CD4-positive, alpha-beta T cell treated with Interleukin-4 for 1 hour (primary cell): ENCODE data around the gene AGBL2.
"Not testable (repeated sequence)": the region's sequence is repeated elsewhere in the genome, so short reads cannot be mapped to it uniquely, and the experiment has no call there.

ENCODE experiments used
- DNase-seq, 2 donors: peaks; one replicate each; pipeline ENCODE4 v3.0.0-alpha.2; 2020 to 2022

Gene AGBL2, protein sequence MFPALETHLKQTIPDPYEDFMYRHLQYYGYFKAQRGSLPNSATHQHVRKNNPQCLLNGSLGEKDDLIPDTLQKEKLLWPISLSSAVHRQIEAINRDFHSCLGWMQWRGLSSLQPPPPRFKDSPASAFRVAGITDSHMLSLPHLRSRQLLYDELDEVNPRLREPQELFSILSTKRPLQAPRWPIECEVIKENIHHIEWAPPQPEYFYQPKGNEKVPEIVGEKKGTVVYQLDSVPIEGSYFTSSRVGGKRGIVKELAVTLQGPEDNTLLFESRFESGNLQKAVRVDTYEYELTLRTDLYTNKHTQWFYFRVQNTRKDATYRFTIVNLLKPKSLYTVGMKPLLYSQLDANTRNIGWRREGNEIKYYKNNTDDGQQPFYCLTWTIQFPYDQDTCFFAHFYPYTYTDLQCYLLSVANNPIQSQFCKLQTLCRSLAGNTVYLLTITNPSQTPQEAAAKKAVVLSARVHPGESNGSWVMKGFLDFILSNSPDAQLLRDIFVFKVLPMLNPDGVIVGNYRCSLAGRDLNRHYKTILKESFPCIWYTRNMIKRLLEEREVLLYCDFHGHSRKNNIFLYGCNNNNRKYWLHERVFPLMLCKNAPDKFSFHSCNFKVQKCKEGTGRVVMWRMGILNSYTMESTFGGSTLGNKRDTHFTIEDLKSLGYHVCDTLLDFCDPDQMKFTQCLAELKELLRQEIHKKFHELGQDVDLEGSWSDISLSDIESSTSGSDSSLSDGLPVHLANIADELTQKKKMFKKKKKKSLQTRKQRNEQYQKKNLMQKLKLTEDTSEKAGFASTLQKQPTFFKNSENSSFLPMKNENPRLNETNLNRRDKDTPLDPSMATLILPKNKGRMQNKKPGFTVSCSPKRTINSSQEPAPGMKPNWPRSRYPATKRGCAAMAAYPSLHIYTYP

DNA sequence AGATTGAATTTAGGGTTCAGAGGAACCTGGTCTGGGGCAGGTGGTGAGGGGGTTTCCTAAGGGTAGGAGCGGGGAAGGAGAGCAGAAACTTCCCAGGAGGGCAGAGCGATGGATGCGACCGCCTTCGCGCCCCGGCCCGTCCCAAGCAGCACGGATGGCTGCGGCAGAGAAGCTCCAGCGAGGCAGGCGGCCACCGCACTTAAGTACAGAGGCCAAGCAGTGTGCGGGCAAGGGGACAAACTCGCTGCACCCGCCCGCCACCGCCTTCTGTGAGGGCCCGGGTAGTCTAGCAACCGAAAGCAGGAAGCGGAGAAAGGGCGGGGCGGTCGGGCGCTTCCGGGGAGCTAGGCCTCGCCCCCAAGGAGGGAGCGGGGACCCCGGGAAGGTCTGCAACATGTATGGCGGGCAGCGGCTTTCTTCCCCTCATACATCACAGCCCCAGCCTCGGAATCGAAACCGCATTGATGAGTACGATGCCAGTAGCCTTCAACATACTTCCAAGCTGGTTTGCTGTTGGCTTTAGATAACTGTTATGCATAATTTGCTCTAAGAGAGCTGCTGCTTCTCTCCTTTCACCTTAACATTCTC lies at the start of gene AGBL2:
Gene AGBL2, minus strand, starts transcription at position 288 of the 588 bp plus-strand sequence. CDS start 719 bp downstream, outside the sequence.
- DNase-seq: peak; percentile 83 to 84

DNA sequence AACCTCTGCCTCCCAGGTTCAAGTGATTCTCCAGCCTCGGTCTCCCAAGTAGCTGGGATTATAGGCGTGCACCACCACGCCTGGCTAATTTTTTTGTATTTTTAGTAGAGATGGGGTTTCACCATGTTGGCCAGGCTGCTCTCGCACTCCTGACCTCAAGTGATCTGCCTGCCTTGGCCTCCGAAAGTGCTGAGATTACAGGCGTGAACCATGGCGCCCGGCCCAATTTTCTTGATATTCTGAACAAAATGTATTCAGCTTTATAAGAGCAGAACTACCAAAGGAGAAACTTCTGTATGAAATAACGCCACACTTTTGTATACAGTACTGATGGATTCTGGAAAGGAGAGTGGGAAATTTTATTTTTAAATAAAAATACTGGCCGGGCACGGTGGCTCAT lies 44.1 kb upstream of the AGBL2 start:
- not testable (repeated sequence) for DNase-seq

DNA sequence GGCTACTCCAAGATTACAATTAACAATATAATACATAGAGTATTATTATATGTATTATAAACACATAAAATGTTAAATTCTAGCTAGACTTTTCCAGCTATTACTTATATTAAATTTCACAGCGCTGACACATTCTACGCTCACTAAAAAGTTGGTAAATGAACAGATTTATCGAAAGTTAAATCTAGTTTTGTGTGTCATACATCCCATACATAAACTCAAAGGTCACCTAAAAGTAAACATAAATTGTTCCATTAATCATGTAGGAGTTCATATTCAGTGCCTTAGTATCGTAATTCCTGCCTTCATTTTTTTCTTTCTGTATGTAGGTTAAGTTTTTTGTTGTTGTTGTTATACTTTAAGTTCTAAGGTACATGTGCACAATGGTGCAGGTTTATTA lies 41.0 kb upstream of the AGBL2 start:
- DNase-seq: no peak

GRCh38 chr11:47750725-47751124 lies 35.6 kb upstream of the AGBL2 start:
- no peak for DNase-seq

DNA sequence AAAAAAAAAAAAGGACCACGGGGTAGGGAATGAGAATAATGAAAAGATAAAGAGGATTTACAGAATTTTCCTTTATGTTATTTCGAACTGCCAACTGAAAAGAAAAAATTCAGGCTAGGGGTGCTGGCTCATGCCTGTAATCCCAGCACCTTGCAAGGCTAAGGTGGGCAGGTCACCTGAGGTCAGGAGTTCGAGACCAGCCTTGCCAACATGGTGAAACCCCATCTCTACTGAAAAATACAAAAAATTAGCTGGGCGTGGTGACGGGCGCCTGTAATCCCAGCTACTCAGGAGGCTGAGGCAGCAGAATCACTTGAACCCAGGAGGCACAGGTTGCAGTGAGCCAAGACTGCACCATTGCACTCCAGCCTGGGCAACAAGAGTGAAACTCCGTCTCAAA lies 27.3 kb upstream of the AGBL2 start:
- not testable (repeated sequence) for DNase-seq

- not testable (repeated sequence) for DNase-seq
Measured at GRCh38 chr11:47737817-47738216, 22.6 kb upstream of the AGBL2 start.

GRCh38 chr11:47732271-47732670 lies 17.1 kb upstream of the AGBL2 start:
- DNase-seq: no peak

DNA sequence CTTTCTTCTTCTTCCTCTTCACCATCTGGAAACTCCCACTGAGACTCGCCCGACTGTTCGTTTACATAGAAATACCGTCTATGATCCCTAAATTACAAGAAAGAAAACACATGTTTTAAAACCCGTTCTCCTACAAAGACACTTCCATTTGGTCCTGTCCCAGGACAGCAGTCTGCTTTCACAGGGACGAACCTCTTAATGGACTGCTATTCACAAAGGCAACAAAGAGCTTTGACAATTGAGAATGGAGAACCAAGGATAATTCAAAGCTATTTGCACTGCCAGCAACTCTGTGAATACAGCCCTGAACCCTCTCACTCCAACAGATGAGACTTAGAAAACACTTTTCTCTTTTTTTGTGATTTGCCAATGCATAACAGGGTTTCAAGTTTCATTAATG lies 16.3 kb upstream of the AGBL2 start:
- DNase-seq: no peak

DNA sequence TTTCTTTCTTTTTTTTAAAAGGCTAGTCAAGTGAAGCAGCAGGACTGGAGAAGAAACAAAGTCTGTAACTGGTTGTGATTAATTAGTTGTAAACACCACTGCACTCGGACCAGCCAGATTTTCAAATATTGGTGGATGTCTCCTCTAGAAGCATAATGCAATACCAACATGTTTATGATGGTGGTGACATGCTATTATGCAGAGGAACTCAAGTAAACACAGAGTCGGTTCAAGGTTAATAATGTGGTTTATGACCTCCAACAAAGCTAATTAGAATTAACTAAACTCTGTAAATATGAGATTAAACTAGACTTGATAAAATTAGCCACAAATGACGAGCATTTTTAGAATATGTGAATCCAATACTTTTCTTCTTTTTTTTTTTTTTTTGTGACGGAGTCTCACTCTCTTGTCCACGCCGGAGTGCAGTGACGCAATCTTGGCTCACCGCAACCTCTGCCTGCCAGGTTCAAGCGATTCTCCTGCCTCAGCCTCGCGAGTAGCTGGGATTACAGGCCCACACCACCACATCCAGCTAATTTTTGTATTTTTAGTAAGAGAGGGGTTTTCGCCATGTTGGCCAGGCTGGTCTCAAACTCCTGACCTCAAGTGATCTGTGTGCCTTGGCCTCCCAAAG lies 11.8 kb upstream of the AGBL2 start:
- DNase-seq: no peak

- DNase-seq: no peak
Measured at GRCh38 chr11:47726118-47726442, 10.9 kb upstream of the AGBL2 start.

GRCh38 chr11:47725442-47726117 lies 10.4 kb upstream of the AGBL2 start:
- DNase-seq: no peak

DNA sequence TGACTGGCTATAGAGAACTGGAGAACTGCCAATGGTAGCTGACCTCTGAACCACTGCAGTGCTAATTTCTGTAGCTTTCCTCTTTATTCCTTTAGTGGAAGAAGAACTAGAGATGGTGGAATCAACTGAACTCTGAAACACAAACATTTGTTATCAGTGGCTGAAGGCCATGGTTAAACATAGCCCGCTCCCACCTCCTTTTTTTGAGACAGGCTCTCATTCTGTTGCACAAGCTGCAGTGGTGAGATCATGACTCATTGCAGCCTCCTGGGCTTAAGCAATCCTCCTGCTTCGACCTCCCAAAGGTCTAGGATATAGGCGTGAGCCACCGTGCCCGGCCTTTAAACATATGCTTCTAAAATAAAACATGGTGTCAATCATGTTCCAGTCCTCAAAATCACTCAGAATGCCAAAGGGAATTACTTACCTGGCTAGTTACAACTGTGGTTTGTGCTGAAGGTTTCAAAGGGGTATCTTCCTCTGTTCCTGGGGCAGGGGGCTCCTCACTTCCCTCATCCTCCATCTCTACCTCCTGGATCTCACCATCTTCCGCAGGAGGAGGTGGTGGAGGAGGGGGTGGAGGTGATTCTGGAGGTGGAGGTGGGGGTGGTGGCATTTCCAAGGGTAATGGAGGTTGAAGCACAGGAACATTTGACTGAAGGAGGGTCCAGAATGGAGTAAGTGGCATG lies 9.0 kb upstream of the AGBL2 start:
- no peak for DNase-seq

GRCh38 chr11:47723041-47723440 lies 7.9 kb upstream of the AGBL2 start:
- DNase-seq: no peak

- DNase-seq: no peak
Measured at GRCh38 chr11:47720651-47721050, 5.5 kb upstream of the AGBL2 start.

GRCh38 chr11:47716692-47717091 lies 1.5 kb upstream of the AGBL2 start:
- no peak for DNase-seq

- no peak for DNase-seq
Measured at GRCh38 chr11:47714554-47715081, 551 bp downstream of the AGBL2 start.

DNA sequence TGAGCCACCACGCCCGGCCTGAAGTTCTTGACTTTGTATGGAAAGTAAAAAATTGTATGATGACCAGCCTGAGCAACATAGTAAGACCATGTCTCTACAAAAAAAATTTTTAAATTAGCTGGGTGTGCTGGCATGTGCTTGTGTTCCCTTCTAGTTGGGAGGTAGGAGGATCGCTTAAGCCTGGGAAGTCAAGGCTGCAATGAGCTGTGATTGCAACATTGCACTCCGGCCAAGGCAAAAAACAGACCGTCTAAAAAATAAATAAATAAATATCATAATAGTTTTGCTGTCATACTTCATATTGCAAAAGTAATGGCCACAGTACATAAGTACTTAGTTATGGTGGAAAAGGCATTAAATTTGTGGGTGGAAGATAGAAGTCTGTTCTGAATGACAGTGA lies 3.4 kb downstream of the AGBL2 start:
- DNase-seq: no peak

DNA sequence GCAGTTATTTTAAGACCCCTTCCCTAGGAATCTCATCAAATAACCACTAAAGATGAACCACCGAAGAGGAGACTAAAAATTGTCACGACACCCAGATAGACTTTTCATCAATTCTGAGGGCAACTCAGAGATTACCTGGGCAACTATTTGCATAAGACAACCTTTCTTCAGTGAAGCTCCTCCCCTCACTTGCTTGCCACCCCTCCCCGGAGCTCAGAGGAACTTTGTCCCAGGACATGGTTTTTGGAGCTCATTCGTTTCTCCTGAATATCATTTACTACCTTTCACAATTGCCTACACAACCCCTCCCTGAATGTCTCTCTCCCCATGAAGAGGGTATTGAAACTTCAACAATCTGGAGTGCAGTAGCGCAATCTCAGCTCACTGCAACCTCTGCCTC lies 3.9 kb downstream of the AGBL2 start:
- DNase-seq: no peak

DNA sequence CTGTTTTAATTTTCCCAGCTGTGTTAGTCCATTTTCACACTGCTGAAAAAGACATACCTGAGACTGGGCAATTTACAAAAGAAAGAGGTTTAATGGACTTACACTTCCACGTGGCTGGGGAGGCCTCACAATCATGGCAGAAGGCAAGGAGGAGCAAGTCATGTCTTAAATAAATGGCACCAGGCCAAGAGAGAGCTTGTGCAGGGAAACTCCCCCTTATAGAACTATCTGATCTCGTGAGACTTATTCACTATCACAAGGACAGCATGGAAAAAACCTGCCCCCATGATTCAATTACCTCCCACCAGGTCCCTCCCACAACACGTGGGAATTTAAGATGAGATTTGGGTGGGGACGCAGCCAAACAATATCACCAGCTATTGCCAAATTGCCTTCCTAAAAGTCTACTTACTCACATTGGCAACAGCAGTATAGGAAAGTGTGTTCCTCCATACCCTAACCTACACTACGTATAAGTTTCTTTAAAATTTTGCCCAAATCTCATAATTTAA lies 7.8 kb downstream of the AGBL2 start:
- not testable (repeated sequence) for DNase-seq

- no peak for DNase-seq
Measured at GRCh38 chr11:47705721-47706120, 9.4 kb downstream of the AGBL2 start.

DNA sequence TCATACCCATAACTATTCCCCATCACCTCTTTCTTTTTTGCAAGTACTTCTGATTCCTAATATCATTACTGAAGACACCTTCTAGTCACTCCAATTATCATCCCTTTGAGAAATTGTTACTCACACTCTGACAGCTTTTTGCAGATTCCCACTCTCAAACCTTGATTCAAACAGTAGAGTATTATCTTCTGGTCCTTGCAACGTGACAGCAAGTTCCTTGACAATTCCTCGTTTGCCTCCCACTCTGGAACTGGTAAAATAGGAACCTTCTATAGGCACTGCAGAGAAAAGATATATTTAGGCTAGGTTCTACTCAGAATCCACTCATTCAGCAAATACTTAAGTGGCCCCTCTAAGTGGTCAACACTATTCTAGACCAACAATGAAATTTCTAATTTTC lies 23.2 kb downstream of the AGBL2 start:
- no peak for DNase-seq
